Measurements from ENCODE around the gene GTF3C4.

GTF3C4 gene

GRCh38 chr9:132671620-132672412 is 1.6 kb downstream of the GTF3C4 start:
- Histone ChIP-seq H4K91ac (ENCODE audit: low read depth, low read length, poor library complexity) (no peak overlapping the region), H2BK120ac (ENCODE audit: low read depth, low read length) (no peak overlapping the region), H3K27ac (replicated peaks; ENCODE audit: low read length) (no peak overlapping the region), H3K36me3 (replicated peaks in 1 of 2; ENCODE audit: control insufficient read depth in 2 of 2, insufficient read depth in 2 of 2, low read length in 2 of 2) (peaks cover 0 to 32% of the 10 kb centered on the region in 2 donors), H3K9me3 (replicated peaks in 1 of 2; ENCODE audit: control insufficient read depth in 2 of 2, insufficient read depth in 1 of 2, low read depth in 1 of 2, low read length in 2 of 2) (peaks cover 0 to 16% of the 10 kb centered on the region in 2 donors), H3K4me2 (ENCODE audit: insufficient read depth, low read length, poor library complexity, severe bottlenecking) (peak overlapping the region; percentile 71), H2BK5ac (ENCODE audit: low read length) (no peak overlapping the region), H3K4me3 (ENCODE audit: low read length in 2 of 2) (peak overlapping the region; percentile 98 to 99), H3K23ac (ENCODE audit: low read depth, low read length, poor library complexity) (no peak overlapping the region), H4K8ac (ENCODE audit: low read depth, low read length) (no peak overlapping the region), H3K4ac (ENCODE audit: low read length) (no peak overlapping the region), H3K9ac (ENCODE audit: low read depth, low read length, poor library complexity) (no peak overlapping the region), H3K27me3 (ENCODE audit: control insufficient read depth in 3 of 3, insufficient read depth in 3 of 3, low read depth in 1 of 3, low read length in 3 of 3) (no peaks in the 10 kb centered on the region), H2BK15ac (ENCODE audit: low read length) (no peak overlapping the region), H3K79me1 (ENCODE audit: low read depth, low read length) (peaks cover 7% of the 10 kb centered on the region), H2BK12ac (ENCODE audit: low read length) (no peak overlapping the region), H2AFZ (ENCODE audit: low read length) (peak overlapping the region; percentile 99), H3K4me1 (ENCODE audit: control insufficient read depth in 2 of 2, insufficient read depth in 1 of 2, low read depth in 1 of 2, low read length in 2 of 2) (peaks cover 2 to 5% of the 10 kb centered on the region in 2 donors), H3K14ac (ENCODE audit: low read length) (no peak overlapping the region), H2AK5ac (ENCODE audit: low read depth, low read length) (no peak overlapping the region), H3K18ac (ENCODE audit: low read length) (no peak overlapping the region)
- WGBS, 2 donors (ENCODE audit: extremely low coverage in 2 of 2, insufficient read length in 2 of 2, insufficient replicate concordance in 1 of 2): no CpG with 5 or more reads among the region's 6 CpGs
- DNase-seq (ENCODE audit: low spot score): no peak

GRCh38 chr9:132672413-132672690 is 2.1 kb downstream of the GTF3C4 start:
- no peak overlapping the region for H4K91ac ChIP-seq (ENCODE audit: low read depth, low read length, poor library complexity)
- no peak overlapping the region for H4K8ac ChIP-seq (ENCODE audit: low read depth, low read length)
- H3K4me3 ChIP-seq (ENCODE audit: low read length in 2 of 2): no peak overlapping the region
- no peak overlapping the region for H3K27ac ChIP-seq (replicated peaks; ENCODE audit: low read length)
- H3K79me1 ChIP-seq (ENCODE audit: low read depth, low read length): peaks cover 7% of the 10 kb centered on the region
- H3K36me3 ChIP-seq (replicated peaks in 1 of 2; ENCODE audit: control insufficient read depth in 2 of 2, insufficient read depth in 2 of 2, low read length in 2 of 2): peaks cover 0 to 35% of the 10 kb centered on the region in 2 donors
- H2BK12ac ChIP-seq (ENCODE audit: low read length): no peak overlapping the region
- H3K18ac ChIP-seq (ENCODE audit: low read length): no peak overlapping the region
- no peak overlapping the region for H2BK15ac ChIP-seq (ENCODE audit: low read length)
- H2AK5ac ChIP-seq (ENCODE audit: low read depth, low read length): no peak overlapping the region
- no CpG with 5 or more reads among the region's 5 CpGs for WGBS, 2 donors (ENCODE audit: extremely low coverage in 2 of 2, insufficient read length in 2 of 2, insufficient replicate concordance in 1 of 2)
- H2AFZ ChIP-seq (ENCODE audit: low read length): no peak overlapping the region
- no peak for DNase-seq (ENCODE audit: low spot score)
- H3K23ac ChIP-seq (ENCODE audit: low read depth, low read length, poor library complexity): no peak overlapping the region
- H3K9ac ChIP-seq (ENCODE audit: low read depth, low read length, poor library complexity): no peak overlapping the region
- H3K27me3 ChIP-seq (ENCODE audit: control insufficient read depth in 3 of 3, insufficient read depth in 3 of 3, low read depth in 1 of 3, low read length in 3 of 3): no peaks in the 10 kb centered on the region
- no peak overlapping the region for H2BK120ac ChIP-seq (ENCODE audit: low read depth, low read length)
- H3K4ac ChIP-seq (ENCODE audit: low read length): no peak overlapping the region
- no peak overlapping the region for H2BK5ac ChIP-seq (ENCODE audit: low read length)
- H3K14ac ChIP-seq (ENCODE audit: low read length): no peak overlapping the region
- H3K4me1 ChIP-seq (ENCODE audit: control insufficient read depth in 2 of 2, insufficient read depth in 1 of 2, low read depth in 1 of 2, low read length in 2 of 2): peaks cover 2 to 5% of the 10 kb centered on the region in 2 donors
- H3K9me3 ChIP-seq (replicated peaks in 1 of 2; ENCODE audit: control insufficient read depth in 2 of 2, insufficient read depth in 1 of 2, low read depth in 1 of 2, low read length in 2 of 2): peaks cover 0 to 16% of the 10 kb centered on the region in 2 donors
- no peak overlapping the region for H3K4me2 ChIP-seq (ENCODE audit: insufficient read depth, low read length, poor library complexity, severe bottlenecking)

DNA sequence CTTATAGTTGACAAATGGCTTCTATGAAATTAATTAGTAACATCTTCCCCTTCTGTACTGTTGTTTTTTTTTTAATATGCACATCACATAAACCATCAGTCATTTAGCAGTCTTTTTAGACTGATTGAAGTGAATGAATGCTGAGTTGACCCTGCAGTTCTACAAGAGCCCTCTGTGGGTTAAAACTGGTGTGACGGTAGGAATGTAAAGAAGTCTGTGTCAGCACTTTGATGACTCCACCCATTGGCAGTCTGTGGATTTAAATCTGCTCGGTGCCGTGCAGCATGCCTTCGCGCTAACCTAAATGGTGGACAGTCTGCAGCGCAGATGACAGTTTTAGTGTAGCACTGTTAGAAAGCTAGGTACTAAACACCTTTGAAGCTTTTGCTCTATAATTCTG is 3.1 kb downstream of the GTF3C4 start:
- no peak overlapping the region for H2BK15ac ChIP-seq (ENCODE audit: low read length)

DNA sequence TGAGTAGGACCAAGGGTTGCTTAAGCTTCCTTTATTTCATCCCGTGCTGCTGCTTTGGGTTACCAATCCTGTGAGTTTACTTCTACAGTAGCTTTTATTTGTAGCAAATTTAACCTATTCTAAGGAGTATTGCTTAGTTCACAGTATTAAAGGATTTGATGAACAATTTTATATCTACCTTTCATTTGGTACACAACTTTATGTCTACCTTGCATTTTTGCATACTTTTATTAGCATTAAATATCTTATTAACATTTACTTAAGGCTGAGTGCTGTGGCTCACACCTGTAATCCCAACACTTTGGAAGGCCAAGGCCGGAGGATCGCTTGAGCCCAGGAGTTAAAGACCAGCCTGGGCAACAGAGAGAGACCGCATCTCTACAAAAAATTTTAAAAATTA is 4.2 kb downstream of the GTF3C4 start:
- Histone ChIP-seq H3K4me2 (ENCODE audit: insufficient read depth, low read length, poor library complexity, severe bottlenecking) (no peak overlapping the region), H3K27me3 (ENCODE audit: control insufficient read depth in 3 of 3, insufficient read depth in 3 of 3, low read depth in 1 of 3, low read length in 3 of 3) (no peaks in the 10 kb centered on the region), H4K91ac (ENCODE audit: low read depth, low read length, poor library complexity) (no peak overlapping the region), H2AK5ac (ENCODE audit: low read depth, low read length) (no peak overlapping the region), H3K9ac (ENCODE audit: low read depth, low read length, poor library complexity) (no peak overlapping the region), H2AFZ (ENCODE audit: low read length) (no peak overlapping the region), H3K4me1 (ENCODE audit: control insufficient read depth in 2 of 2, insufficient read depth in 1 of 2, low read depth in 1 of 2, low read length in 2 of 2) (peaks cover 2 to 5% of the 10 kb centered on the region in 2 donors), H3K4ac (ENCODE audit: low read length) (no peak overlapping the region), H2BK12ac (ENCODE audit: low read length) (no peak overlapping the region), H3K36me3 (replicated peaks in 1 of 2; ENCODE audit: control insufficient read depth in 2 of 2, insufficient read depth in 2 of 2, low read length in 2 of 2) (peaks cover 15 to 49% of the 10 kb centered on the region in 2 donors), H3K18ac (ENCODE audit: low read length) (no peak overlapping the region), H4K8ac (ENCODE audit: low read depth, low read length) (no peak overlapping the region), H2BK5ac (ENCODE audit: low read length) (no peak overlapping the region), H3K23ac (ENCODE audit: low read depth, low read length, poor library complexity) (no peak overlapping the region), H3K14ac (ENCODE audit: low read length) (no peak overlapping the region), H2BK120ac (ENCODE audit: low read depth, low read length) (no peak overlapping the region), H3K4me3 (ENCODE audit: low read length in 2 of 2) (no peak overlapping the region), H2BK15ac (ENCODE audit: low read length) (no peak overlapping the region), H3K27ac (replicated peaks; ENCODE audit: low read length) (no peak overlapping the region), H3K79me1 (ENCODE audit: low read depth, low read length) (peaks cover 9% of the 10 kb centered on the region), H3K9me3 (replicated peaks in 1 of 2; ENCODE audit: control insufficient read depth in 2 of 2, insufficient read depth in 1 of 2, low read depth in 1 of 2, low read length in 2 of 2) (peaks cover 0 to 16% of the 10 kb centered on the region in 2 donors)
- DNase-seq (ENCODE audit: low spot score): no peak
- WGBS, 2 donors (ENCODE audit: extremely low coverage in 2 of 2, insufficient read length in 2 of 2, insufficient replicate concordance in 1 of 2): no CpG with 5 or more reads among the region's 4 CpGs

More for the DNA sequence above, 3.1 kb downstream of the GTF3C4 start:
- no peak overlapping the region for H3K4me3 ChIP-seq (ENCODE audit: low read length in 2 of 2)
- H4K91ac ChIP-seq (ENCODE audit: low read depth, low read length, poor library complexity): no peak overlapping the region
- H3K23ac ChIP-seq (ENCODE audit: low read depth, low read length, poor library complexity): no peak overlapping the region
- H3K27ac ChIP-seq (replicated peaks; ENCODE audit: low read length): no peak overlapping the region
- H3K4me1 ChIP-seq (ENCODE audit: control insufficient read depth in 2 of 2, insufficient read depth in 1 of 2, low read depth in 1 of 2, low read length in 2 of 2): peaks cover 2 to 5% of the 10 kb centered on the region in 2 donors
- no peak overlapping the region for H2BK12ac ChIP-seq (ENCODE audit: low read length)
- no peak overlapping the region for H3K4me2 ChIP-seq (ENCODE audit: insufficient read depth, low read length, poor library complexity, severe bottlenecking)
- no peak for DNase-seq (ENCODE audit: low spot score)
- peaks cover 0 to 16% of the 10 kb centered on the region in 2 donors for H3K9me3 ChIP-seq (replicated peaks in 1 of 2; ENCODE audit: control insufficient read depth in 2 of 2, insufficient read depth in 1 of 2, low read depth in 1 of 2, low read length in 2 of 2)
- no peak overlapping the region for H2BK5ac ChIP-seq (ENCODE audit: low read length)
- H3K27me3 ChIP-seq (ENCODE audit: control insufficient read depth in 3 of 3, insufficient read depth in 3 of 3, low read depth in 1 of 3, low read length in 3 of 3): no peaks in the 10 kb centered on the region
- H3K14ac ChIP-seq (ENCODE audit: low read length): no peak overlapping the region
- H3K79me1 ChIP-seq (ENCODE audit: low read depth, low read length): peaks cover 9% of the 10 kb centered on the region
- H4K8ac ChIP-seq (ENCODE audit: low read depth, low read length): no peak overlapping the region
- no peak overlapping the region for H2AK5ac ChIP-seq (ENCODE audit: low read depth, low read length)
- H2BK120ac ChIP-seq (ENCODE audit: low read depth, low read length): no peak overlapping the region
- H3K9ac ChIP-seq (ENCODE audit: low read depth, low read length, poor library complexity): no peak overlapping the region
- H3K36me3 ChIP-seq (replicated peaks in 1 of 2; ENCODE audit: control insufficient read depth in 2 of 2, insufficient read depth in 2 of 2, low read length in 2 of 2): peaks cover 5 to 38% of the 10 kb centered on the region in 2 donors
- no CpG with 5 or more reads among the region's 6 CpGs for WGBS, 2 donors (ENCODE audit: extremely low coverage in 2 of 2, insufficient read length in 2 of 2, insufficient replicate concordance in 1 of 2)
- no peak overlapping the region for H3K4ac ChIP-seq (ENCODE audit: low read length)
- no peak overlapping the region for H2AFZ ChIP-seq (ENCODE audit: low read length)
- no peak overlapping the region for H3K18ac ChIP-seq (ENCODE audit: low read length)

All from neuronal stem cell (in vitro differentiated cells).